A549 (cell line): ENCODE data around the gene AQP5. TPM values are rescaled to one million over a fixed set of nuclear protein-coding genes. Genes with fewer than 3 reads are reported as not detected.

Experiments
- ATAC-seq, 2 experiments: fragments of 200-7000 bp in 1 of 2; fragments of >200 bp in 1 of 2; cut with Nextera tagmentation in 1 of 2; cut with Tn5 transposase in 1 of 2; 3 replicates each; pipeline versions ENCODE4 v1.8.0 to v1.9.1; 2018 to 2020; ENCODE audit warnings: mild to moderate bottlenecking in 1 of 2, moderate library complexity in 1 of 2
- CTCF ChIA-PET: fragments of 300-600 bp; sonication (Branson Sonifier 250); formaldehyde crosslinking; extraction: SDS; loops from one replicate; lab custom pipeline; 2021; ENCODE audit warnings: antibody characterized with exemption, inconsistent platforms; lab: Yijun Ruan, JAX
- POLR2A ChIA-PET: fragments of 350-600 bp; formaldehyde crosslinking; extraction: SDS; loops from one replicate; lab custom pipeline; 2021; ENCODE audit warnings: antibody characterized with exemption, inconsistent platforms; lab: Yijun Ruan, JAX
- DNase-seq, 2 experiments: peaks; one replicate each; pipeline versions ENCODE4 v3.0.0 to v3.0.0-alpha.2; 2011 to 2016; ENCODE audit warnings: low read depth in 1 of 2, low spot score in 1 of 2
- FAIRE-seq: peaks from 2 replicates; lab custom pipeline; 2011; peaks lifted over from hg19 to GRCh38; lab: Jason Lieb, UNC
- H3K27ac ChIP-seq, 2 experiments: fragments of >200 bp; sonication (Bioruptor Twin); formaldehyde crosslinking; 3 replicates each; pipeline ENCODE4 v1.5.1; 2016 to 2017
- H3K4me1 ChIP-seq: fragments of >200 bp; sonication (Bioruptor Twin); formaldehyde crosslinking; 3 replicates; pipeline ENCODE4 v1.6.1; 2016
- H3K4me2 ChIP-seq: fragments of >200 bp; sonication (Bioruptor Twin); formaldehyde crosslinking; 3 replicates; pipeline ENCODE4 v1.6.1; 2016
- H3K4me3 ChIP-seq: fragments of >200 bp; sonication (Bioruptor Twin); formaldehyde crosslinking; 3 replicates; pipeline ENCODE4 v1.5.1; 2016
- H3K9me3 ChIP-seq: fragments of >200 bp; sonication (Bioruptor Twin); formaldehyde crosslinking; 3 replicates; pipeline ENCODE4 v1.6.1; 2016
- BHLHE40 ChIP-seq: IDR thresholded peaks from 2 replicates; pipeline ENCODE4 v1.6.1; 2012; ENCODE audit warnings: low read depth, low read length, inconsistent platforms
- CBX2 ChIP-seq: fragments of 200-600 bp; sonication (generic); IDR thresholded peaks from 2 replicates; pipeline ENCODE4 v1.6.1; 2016; ENCODE audit warnings: low read depth, mild to moderate bottlenecking, borderline replicate concordance
- CBX8 ChIP-seq: fragments of 200-600 bp; sonication (generic); IDR thresholded peaks from 2 replicates; pipeline ENCODE4 v1.6.1; 2016
- CEBPB ChIP-seq, 2 experiments: fragments of >200 bp in 1 of 2; sonication (Bioruptor Twin) in 1 of 2; formaldehyde crosslinking in 1 of 2; IDR thresholded peaks; 2 replicates each; pipeline ENCODE4 v1.6.1; 2012 to 2016
- CHD2 ChIP-seq: fragments of 150-350 bp; IDR thresholded peaks from 2 replicates; pipeline ENCODE4 v1.6.1; 2014; ENCODE audit warnings: low read length; ENCODE audit not compliant: partially characterized antibody
- EHF ChIP-seq: fragments of 250-450 bp; sonication (Bioruptor Pico); IDR thresholded peaks from 2 replicates; pipeline ENCODE4 v1.5.0; 2020; ENCODE audit warnings: mild to moderate bottlenecking
- FOSB ChIP-seq: fragments of 250-450 bp; sonication (Bioruptor Pico); IDR thresholded peaks from 2 replicates; pipeline ENCODE4 v1.5.0; 2020; ENCODE audit warnings: mild to moderate bottlenecking, moderate library complexity
- FOSL2 ChIP-seq, 2 experiments: fragments of 450-650 bp in 1 of 2; fragments of >200 bp in 1 of 2; sonication (Bioruptor Twin) in 1 of 2; formaldehyde crosslinking; IDR thresholded peaks; 2 replicates each; pipeline versions ENCODE4 v1.5.0 to v1.6.1; 2016 to 2020; ENCODE audit warnings: mild to moderate bottlenecking in 1 of 2, moderate library complexity in 1 of 2
- HDAC2 ChIP-seq: fragments of 200-600 bp; sonication (generic); IDR thresholded peaks from 2 replicates; pipeline ENCODE4 v1.6.1; 2016
- HEYL ChIP-seq: fragments of 250-450 bp; sonication (Bioruptor Pico); IDR thresholded peaks from 2 replicates; pipeline ENCODE4 v1.8.0; 2021; ENCODE audit warnings: mild to moderate bottlenecking, moderate library complexity
- HOXA7 ChIP-seq: fragments of 250-450 bp; sonication (Bioruptor Pico); IDR thresholded peaks from 2 replicates; pipeline ENCODE4 v1.5.0; 2020; ENCODE audit warnings: mild to moderate bottlenecking, moderate library complexity
- HOXB13 ChIP-seq: fragments of 250-450 bp; sonication (Bioruptor Pico); IDR thresholded peaks from 2 replicates; pipeline ENCODE4 v1.5.0; 2020; ENCODE audit warnings: low read depth, mild to moderate bottlenecking, moderate library complexity
- JUN ChIP-seq, 2 experiments: fragments of >200 bp; sonication (Bioruptor Twin); formaldehyde crosslinking; IDR thresholded peaks; 2 replicates in 1 of 2; 3 replicates in 1 of 2; pipeline ENCODE4 v1.6.1; 2016 to 2017
- MAFK ChIP-seq: fragments of 450-650 bp; IDR thresholded peaks from 2 replicates; pipeline ENCODE4 v1.6.1; 2014; ENCODE audit not compliant: partially characterized antibody
- MAZ ChIP-seq: fragments of 150-350 bp; IDR thresholded peaks from 2 replicates; pipeline ENCODE4 v1.6.1; 2014; ENCODE audit warnings: antibody characterized with exemption, low read depth, low read length, borderline replicate concordance
- MYC ChIP-seq: IDR thresholded peaks from 2 replicates; pipeline ENCODE4 v1.6.1; 2012; ENCODE audit warnings: mild to moderate bottlenecking, inconsistent platforms, low read length, improper control_type of control experiment, borderline replicate concordance
- NPAS2 ChIP-seq: fragments of 250-450 bp; sonication (Bioruptor Pico); IDR thresholded peaks from 2 replicates; pipeline ENCODE4 v1.8.0; 2022; ENCODE audit warnings: mild to moderate bottlenecking, moderate library complexity, borderline replicate concordance
- PHF8 ChIP-seq: fragments of 200-600 bp; sonication (generic); IDR thresholded peaks from 2 replicates; pipeline ENCODE4 v1.6.1; 2016; ENCODE audit warnings: low read depth, mild to moderate bottlenecking, antibody characterized with exemption, moderate library complexity, borderline replicate concordance
- POLR2AphosphoS2 ChIP-seq: conservative IDR thresholded peaks from 2 replicates; pipeline ENCODE4 v1.6.1; 2012; ENCODE audit warnings: low read length, improper control_type of control experiment, inconsistent platforms
- RAD21 ChIP-seq, 2 experiments: fragments of >200 bp in 1 of 2; sonication (Bioruptor Twin) in 1 of 2; formaldehyde crosslinking in 1 of 2; IDR thresholded peaks in 1 of 2; conservative IDR thresholded peaks in 1 of 2; 2 replicates in 1 of 2; 3 replicates in 1 of 2; pipeline ENCODE4 v1.6.1; 2012 to 2018; ENCODE audit warnings: inconsistent platforms in 1 of 2
- RFX5 ChIP-seq: fragments of 450-650 bp; IDR thresholded peaks from 2 replicates; pipeline ENCODE4 v1.7.1; 2014; ENCODE audit warnings: antibody characterized with exemption, mild to moderate bottlenecking, moderate library complexity
- RNF2 ChIP-seq: fragments of 200-600 bp; sonication (generic); IDR thresholded peaks from 2 replicates; pipeline ENCODE4 v1.6.1; 2016; ENCODE audit warnings: low read depth, mild to moderate bottlenecking, antibody characterized with exemption, moderate library complexity, borderline replicate concordance
- TFCP2L1 ChIP-seq: fragments of 250-450 bp; sonication (Bioruptor Pico); IDR thresholded peaks from 2 replicates; pipeline ENCODE4 v1.5.0; 2021; ENCODE audit warnings: mild to moderate bottlenecking
- ZFP36 ChIP-seq: fragments of 450-650 bp; IDR thresholded peaks from 2 replicates; pipeline ENCODE4 v1.6.1; 2014; ENCODE audit warnings: borderline replicate concordance; ENCODE audit not compliant: partially characterized antibody
- ZNF302 ChIP-seq: fragments of 250-450 bp; sonication (Bioruptor Pico); IDR thresholded peaks from 2 replicates; pipeline ENCODE4 v1.9.0; 2021; ENCODE audit warnings: inconsistent platforms, mild to moderate bottlenecking, moderate library complexity
- WGBS: methylation state at CpG from one replicate; pipeline ENCODE4 v1.1.6; 2017; ENCODE audit errors: missing lambda C conversion rate; 5-methylcytosine and 5-hydroxymethylcytosine counted together
- polyA plus RNA-seq, 4 experiments: library from polyadenylated mRNA; depleted of rRNA in 3 of 4; stranded (reverse); fragments of >200 nt; fragmentation: RNase III in 1 of 4; extraction: RNeasy Plus Mini Kit Qiagen cat#74134 plus additional on column Dnase treatment in 1 of 4; gene quantifications; 2 replicates in 3 of 4; 3 replicates in 1 of 4; pipeline ENCODE4 v1.2.3, GENCODE V29; 2011 to 2017
- TF ChIP-seq, protein P1 (sequence below): fragments of 250-450 bp; sonication (Bioruptor Pico); IDR thresholded peaks from 2 replicates; pipeline ENCODE4 v1.5.0; 2020; ENCODE audit warnings: low read depth, mild to moderate bottlenecking, moderate library complexity
- TF ChIP-seq, protein P2 (sequence below): fragments of 450-650 bp; IDR thresholded peaks from 2 replicates; pipeline ENCODE4 v1.6.1; 2014; ENCODE audit warnings: antibody characterized with exemption
- TF ChIP-seq, protein P3 (sequence below): fragments of >200 bp; sonication (Bioruptor Twin); formaldehyde crosslinking; IDR thresholded peaks from 3 replicates; pipeline ENCODE4 v1.5.1; 2016
- TF ChIP-seq, protein P4 (sequence below): fragments of 150-350 bp; IDR thresholded peaks from 2 replicates; pipeline ENCODE4 v1.6.1; 2014; ENCODE audit warnings: low read depth, mild to moderate bottlenecking, low read length

Gene AQP5
- polyA plus RNA-seq, 2 of the 4 experiments (the other 2 are of a cell fraction), result not detected

DNA sequence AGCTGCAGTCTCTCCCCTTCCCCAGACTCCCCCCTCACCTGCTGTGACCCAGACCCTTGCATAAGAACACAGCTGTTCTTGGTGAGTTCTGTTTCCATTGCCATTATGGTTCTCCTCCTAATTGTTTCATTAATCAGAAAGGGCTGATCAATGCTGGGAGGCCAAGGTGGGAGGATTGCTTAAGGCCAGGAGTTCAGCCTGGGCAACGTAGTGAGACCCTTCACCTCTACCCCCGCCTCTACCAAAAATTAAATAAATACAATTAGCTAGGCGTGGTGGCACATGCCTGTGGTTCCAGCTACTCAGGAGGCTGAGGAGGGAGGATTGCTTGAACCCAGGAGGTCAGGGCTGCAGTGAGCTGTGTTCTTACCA, 40.8 kb upstream of the AQP5 start:
- H3K4me3 ChIP-seq, result no peak overlapping the region
- H3K9me3 ChIP-seq, result no peaks in the 10 kb centered on the region
- no peak for ATAC-seq
- no peak for FAIRE-seq
- no peak overlapping the region for H3K4me2 ChIP-seq
- no peaks in the 10 kb centered on the region for H3K4me1 ChIP-seq
- WGBS, result 49% methylated on average over 3 of the region's 3 CpGs
- no peak for TF ChIP-seq RAD21 (conservative IDR thresholded peaks at IDR 0.05 in 1 of 2, IDR thresholded peaks at IDR 0.05 in 1 of 2)
- TF ChIP-seq JUN (IDR thresholded peaks at IDR 0.05), result no peak
- TF ChIP-seq NPAS2 (CRISPR knock-in tag), result no peak
- TF ChIP-seq HEYL (CRISPR knock-in tag), result no peak
- no peak for TF ChIP-seq HOXA7
- TF ChIP-seq FOSL2 (IDR thresholded peaks at IDR 0.05), result no peak
- TF ChIP-seq FOSL2 (CRISPR knock-in tag; IDR thresholded peaks at IDR 0.05), result no peak
- TF ChIP-seq CBX8, result no peak
- TF ChIP-seq BHLHE40, result no peak
- TF ChIP-seq MAZ, result no peak
- TF ChIP-seq, protein P1, sequence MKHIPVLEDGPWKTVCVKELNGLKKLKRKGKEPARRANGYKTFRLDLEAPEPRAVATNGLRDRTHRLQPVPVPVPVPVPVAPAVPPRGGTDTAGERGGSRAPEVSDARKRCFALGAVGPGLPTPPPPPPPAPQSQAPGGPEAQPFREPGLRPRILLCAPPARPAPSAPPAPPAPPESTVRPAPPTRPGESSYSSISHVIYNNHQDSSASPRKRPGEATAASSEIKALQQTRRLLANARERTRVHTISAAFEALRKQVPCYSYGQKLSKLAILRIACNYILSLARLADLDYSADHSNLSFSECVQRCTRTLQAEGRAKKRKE (CRISPR knock-in tag), result no peak
- TF ChIP-seq, protein P2, sequence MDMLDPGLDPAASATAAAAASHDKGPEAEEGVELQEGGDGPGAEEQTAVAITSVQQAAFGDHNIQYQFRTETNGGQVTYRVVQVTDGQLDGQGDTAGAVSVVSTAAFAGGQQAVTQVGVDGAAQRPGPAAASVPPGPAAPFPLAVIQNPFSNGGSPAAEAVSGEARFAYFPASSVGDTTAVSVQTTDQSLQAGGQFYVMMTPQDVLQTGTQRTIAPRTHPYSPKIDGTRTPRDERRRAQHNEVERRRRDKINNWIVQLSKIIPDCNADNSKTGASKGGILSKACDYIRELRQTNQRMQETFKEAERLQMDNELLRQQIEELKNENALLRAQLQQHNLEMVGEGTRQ, result no peak
- TF ChIP-seq CEBPB (IDR thresholded peaks at IDR 0.05), result no peak
- no peak for TF ChIP-seq RNF2
- no peak for TF ChIP-seq RFX5
- no peak for TF ChIP-seq ZFP36
- DNase-seq, result no peak
- H3K27ac ChIP-seq, result no peak overlapping the region
- ChIA-PET CTCF (interaction anchor here (2.7 to 4.3 kb wide), 2 partner anchors 25 to 54 kb away, joined by 8 to 15 read pairs; no protein-coding TSS in a partner anchor), POLR2A (no interaction called here)

DNA sequence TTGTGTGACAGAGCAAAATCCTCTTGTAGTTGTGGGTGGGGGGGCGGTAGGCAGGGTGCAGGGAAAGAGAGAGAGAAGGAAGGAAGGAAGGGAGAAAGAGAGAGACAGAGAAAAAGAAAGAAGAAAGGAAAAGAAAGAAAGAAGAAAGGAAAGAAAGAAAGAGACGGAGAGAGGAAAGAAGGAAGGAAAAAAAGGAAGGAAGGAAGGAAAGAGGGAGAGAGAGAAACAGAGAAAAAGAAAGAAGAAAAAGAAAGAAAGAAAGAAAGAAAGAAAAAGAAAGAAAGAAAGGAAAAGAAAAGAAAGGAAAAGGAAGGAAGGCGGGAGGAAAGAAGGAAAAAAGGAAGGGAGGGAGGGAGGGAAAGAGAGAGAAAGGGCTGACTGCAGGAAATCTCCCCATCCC, 40.4 kb upstream of the AQP5 start:
- CTCF ChIA-PET, result interaction anchor here (2.7 to 4.3 kb wide), 2 partner anchors 24 to 54 kb away, joined by 8 to 15 read pairs; no protein-coding TSS in a partner anchor
- no peaks in the 10 kb centered on the region for H3K9me3 ChIP-seq
- ATAC-seq, result no peak
- no peak overlapping the region for H3K4me3 ChIP-seq
- WGBS, result 50% methylated on average over 2 of the region's 3 CpGs
- POLR2A ChIA-PET, result no interaction called here
- H3K27ac ChIP-seq, result no peak overlapping the region
- H3K4me2 ChIP-seq, result no peak overlapping the region
- no peak for TF ChIP-seq FOSB (CRISPR knock-in tag)
- no peak for TF ChIP-seq BHLHE40
- no peak for TF ChIP-seq TFCP2L1 (CRISPR knock-in tag)
- TF ChIP-seq ZNF302 (CRISPR knock-in tag), result no peak
- no peak for TF ChIP-seq RNF2
- TF ChIP-seq CHD2, result no peak
- TF ChIP-seq POLR2AphosphoS2, result no peak
- TF ChIP-seq CBX2, result no peak
- TF ChIP-seq EHF (CRISPR knock-in tag), result no peak
- no peak for TF ChIP-seq MAFK
- TF ChIP-seq, protein P3, sequence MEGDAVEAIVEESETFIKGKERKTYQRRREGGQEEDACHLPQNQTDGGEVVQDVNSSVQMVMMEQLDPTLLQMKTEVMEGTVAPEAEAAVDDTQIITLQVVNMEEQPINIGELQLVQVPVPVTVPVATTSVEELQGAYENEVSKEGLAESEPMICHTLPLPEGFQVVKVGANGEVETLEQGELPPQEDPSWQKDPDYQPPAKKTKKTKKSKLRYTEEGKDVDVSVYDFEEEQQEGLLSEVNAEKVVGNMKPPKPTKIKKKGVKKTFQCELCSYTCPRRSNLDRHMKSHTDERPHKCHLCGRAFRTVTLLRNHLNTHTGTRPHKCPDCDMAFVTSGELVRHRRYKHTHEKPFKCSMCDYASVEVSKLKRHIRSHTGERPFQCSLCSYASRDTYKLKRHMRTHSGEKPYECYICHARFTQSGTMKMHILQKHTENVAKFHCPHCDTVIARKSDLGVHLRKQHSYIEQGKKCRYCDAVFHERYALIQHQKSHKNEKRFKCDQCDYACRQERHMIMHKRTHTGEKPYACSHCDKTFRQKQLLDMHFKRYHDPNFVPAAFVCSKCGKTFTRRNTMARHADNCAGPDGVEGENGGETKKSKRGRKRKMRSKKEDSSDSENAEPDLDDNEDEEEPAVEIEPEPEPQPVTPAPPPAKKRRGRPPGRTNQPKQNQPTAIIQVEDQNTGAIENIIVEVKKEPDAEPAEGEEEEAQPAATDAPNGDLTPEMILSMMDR, result no peak
- TF ChIP-seq, protein P4, sequence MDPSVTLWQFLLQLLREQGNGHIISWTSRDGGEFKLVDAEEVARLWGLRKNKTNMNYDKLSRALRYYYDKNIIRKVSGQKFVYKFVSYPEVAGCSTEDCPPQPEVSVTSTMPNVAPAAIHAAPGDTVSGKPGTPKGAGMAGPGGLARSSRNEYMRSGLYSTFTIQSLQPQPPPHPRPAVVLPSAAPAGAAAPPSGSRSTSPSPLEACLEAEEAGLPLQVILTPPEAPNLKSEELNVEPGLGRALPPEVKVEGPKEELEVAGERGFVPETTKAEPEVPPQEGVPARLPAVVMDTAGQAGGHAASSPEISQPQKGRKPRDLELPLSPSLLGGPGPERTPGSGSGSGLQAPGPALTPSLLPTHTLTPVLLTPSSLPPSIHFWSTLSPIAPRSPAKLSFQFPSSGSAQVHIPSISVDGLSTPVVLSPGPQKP, result no peak
- no peak for TF ChIP-seq PHF8
- no peak for TF ChIP-seq HDAC2
- TF ChIP-seq HOXB13, result no peak
- no peak for TF ChIP-seq MAZ
- TF ChIP-seq, protein P1 (CRISPR knock-in tag), result no peak
- TF ChIP-seq MYC, result no peak
- no peak for TF ChIP-seq FOSL2 (IDR thresholded peaks at IDR 0.05)
- TF ChIP-seq FOSL2 (CRISPR knock-in tag; IDR thresholded peaks at IDR 0.05), result no peak
- TF ChIP-seq, all 56 proteins: peak for 0
- no peak for DNase-seq
- no peak for FAIRE-seq
- no peaks in the 10 kb centered on the region for H3K4me1 ChIP-seq
